Hematopoietic multipotent progenitor cell treated with erythropoietin and hydrocortisone succinate and interleukin-3 and kit ligand, for 8 days (in vitro differentiated cells): Measurements from ENCODE around the gene NFIB.

ENCODE experiments used
- DNase-seq: peaks from one replicate; pipeline ENCODE4 v3.0.0-alpha.2; 2015

NFIB gene

DNA sequence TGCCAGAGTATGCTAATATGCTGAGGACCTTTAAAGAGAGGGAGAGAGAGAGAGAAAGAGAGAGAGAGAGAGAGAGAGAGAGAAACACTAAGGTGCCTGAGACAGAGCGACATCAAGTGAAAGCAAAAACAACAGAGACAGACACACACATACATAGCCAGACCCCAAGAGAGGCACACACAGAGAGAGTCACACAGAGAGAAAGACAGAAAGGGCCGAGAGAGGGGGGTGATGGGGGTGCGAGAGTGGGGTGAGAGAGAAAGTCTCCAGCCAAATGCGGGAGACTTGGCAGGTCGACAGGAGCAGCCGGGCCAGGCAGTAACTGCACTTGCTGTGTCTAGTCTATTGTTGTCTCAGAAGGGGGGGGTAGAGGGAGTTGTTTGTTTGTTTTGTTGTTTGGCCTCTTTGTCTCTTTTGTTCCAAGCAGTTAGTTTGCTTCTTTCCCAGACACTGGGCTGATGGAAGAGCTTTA lies 30.1 kb upstream of the NFIB start:
- no peak for DNase-seq

DNA sequence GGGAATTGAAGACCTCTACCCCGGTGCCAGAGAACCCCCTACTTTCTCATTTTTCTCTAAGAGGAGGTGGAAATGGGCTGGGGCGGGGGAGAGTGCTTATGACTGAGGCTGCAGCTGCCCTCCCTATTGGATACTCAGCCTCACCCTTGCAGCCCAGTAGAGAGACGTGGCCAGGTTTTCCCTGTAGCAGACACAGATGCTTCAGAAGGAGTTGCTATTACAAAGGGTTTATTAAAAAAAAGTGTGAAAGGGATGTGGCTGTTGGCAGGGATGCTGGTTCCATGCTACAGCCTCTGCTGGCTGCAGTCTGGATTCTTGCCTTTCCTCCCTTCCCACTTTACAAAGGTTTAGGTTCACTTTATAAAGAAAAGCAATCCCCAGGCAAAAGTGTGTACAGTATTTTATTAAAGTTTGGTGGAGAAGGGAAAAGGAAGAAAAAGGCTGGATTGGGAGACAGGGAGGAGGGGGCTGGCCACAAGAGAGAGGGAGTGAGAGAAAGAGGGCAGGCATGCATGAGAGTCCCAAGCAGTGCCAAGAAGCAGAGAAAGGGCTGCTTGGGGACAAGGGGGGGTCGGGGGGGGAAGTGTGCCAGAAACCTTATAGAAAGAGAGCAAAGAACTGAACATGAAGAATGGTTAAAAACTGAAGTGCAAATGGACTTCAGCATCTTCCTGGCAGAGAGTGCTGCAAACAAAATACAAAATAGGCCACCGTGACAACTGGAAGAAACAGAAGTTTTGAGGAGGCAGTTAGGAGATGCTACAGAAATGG lies 29.5 kb upstream of the NFIB start:
- DNase-seq, result no peak

DNA sequence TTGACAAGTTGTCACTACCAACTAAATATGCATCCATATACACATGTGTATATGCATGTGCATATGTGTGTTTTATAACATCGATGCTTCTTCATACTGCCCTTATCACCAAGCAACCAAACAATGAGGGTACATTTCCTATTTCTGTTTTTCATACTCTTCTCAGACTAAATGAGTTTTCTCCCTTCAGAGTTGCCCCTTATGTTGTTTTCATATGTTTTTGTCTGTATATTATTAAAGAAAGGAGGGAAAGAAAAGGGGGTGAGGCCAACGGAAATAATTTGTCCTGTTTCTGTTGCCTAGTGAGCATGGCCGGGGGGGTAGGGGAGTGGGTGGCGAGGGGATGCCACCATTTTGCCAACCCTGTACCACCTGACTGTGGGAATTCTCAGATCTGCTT lies 28.8 kb upstream of the NFIB start:
- DNase-seq, result no peak

DNA sequence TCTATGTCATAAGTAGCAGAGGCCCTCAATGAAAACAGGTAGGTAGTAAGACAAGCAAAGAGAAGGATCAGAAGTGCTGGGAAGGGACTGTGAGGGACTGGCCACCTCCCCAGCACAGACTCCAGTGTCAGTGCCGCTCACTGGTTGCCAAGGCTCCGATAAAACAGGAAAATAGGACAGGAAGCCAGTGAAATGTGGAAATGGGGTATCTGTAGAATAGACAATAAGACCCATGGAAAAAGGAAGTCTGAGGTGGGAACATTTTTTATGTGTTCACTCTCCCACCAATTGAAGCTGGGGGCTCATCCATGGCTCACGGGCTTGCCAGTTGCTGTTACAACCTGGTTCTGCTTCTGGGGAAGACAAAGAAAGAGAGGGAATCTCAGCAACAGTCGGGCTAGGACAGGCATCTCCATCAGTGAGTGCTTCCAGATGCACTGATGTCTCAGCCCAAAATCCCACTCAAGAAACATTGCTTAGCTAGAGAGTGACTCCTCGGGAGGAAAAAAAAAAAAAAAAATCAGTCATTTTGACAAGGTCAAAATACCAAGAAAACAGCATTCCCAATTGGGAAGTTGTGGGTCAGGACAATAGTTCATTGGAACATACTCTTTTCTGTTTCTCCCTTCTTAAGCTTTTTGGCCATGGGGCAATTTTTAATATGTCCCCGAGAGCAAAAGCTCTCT lies 27.6 kb upstream of the NFIB start:
- no peak for DNase-seq

DNA sequence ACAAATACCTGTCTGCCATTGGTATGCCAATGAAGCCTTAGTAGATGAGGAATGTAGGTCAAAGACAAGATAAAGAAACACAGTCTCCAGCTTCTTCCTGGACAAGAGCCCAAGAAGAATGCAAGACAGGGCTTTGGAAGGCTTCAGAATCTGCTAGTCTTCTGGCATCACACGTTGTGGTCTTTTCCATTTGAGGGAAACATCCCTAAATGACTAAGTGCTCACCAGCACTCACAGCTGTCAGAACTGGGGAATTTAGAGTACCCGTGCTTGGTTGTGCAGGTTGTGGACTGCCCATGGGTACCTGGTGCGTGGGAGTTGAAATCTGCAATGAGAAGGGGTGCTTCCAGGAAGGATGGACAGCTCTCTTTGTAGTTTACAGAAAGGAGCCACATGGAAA lies 27.1 kb upstream of the NFIB start:
- no peak for DNase-seq

DNA sequence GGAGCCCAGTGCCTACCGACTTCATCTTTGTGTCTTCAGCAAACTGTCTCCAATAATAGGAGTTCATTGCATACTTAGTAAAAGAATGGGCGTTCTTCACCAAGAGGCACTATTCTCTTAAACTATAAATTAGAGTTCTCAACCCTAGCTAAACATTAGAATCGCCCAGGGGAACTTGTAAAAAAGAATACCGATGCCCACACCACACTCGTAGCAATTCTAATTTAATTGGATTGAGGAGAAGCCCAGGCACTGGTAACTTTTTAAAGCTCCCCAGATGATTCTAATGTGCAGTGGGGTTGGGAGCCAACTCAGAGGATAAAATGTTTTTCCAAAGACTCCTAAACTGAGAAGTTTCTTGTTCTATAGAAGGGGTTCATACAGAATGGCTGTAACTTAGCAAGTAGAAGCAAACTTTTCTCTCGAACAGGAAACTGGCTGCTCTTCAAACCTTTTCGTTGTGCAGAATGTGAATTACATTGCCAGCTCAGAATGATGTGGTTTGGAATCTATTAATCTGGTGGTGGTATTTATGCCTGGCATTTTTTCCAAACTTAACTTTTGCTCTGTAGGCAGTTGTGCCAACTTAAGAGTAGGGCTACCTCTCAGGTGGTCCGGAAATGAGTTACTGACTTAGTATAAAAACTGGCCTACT lies 26.4 kb upstream of the NFIB start:
- no peak for DNase-seq

DNA sequence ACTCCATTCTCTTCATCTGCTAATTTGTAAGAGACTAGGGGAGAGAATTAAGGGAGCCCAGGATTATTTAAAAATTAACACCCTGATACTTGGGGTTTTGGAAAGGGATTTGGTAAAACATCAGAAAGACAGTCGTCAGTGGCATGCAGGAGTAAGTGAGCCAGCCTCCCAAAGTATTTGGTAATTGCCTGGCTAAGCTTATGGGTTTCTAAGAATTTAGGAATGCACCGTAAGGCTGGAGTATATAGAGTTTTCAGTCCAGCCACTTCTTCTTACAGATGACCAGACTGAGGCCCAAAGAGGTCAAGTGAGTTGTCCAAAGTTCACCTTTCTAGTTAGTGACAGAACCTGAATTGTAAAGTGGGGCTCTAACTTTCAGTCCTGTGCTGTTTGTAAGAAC lies 25.8 kb upstream of the NFIB start:
- no peak for DNase-seq

DNA sequence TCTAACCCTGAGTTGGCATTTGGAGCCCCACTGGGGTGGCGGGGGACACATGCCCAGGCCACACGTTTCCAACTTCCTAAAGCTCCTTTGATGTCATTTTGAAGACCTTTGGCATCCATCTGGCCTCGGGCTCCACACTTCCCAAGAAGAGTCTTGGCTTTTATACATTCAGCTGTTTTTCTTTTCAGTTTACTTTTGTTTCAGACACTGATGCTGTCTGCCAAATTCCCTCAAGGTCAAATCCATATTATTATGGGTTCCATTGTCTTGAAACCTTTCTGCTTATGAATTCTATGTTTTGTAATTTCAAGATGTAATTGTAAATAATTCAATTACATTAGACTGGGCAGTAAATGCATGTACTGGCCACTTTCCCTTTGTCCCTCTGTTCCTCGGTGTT lies 23.7 kb upstream of the NFIB start:
- no peak for DNase-seq

DNA sequence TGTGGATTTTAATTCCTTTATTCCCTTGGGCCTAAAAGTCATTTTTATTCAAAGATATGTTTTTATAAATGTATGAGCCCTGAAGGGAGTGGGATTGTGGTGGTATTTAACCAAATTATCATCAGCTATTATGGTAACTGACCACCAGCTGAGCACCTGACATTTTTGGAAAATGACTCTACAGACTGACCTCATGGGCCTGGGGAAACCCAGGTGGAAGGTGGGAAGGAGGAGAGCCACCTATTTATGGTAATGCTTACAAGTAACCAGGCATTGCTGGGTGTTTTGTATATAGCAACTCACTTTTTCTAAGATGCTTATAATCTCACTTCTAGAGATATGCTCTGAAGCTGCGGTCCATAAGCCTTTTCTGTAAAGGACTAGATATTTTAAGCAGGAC lies 22.3 kb upstream of the NFIB start:
- DNase-seq, result no peak

DNA sequence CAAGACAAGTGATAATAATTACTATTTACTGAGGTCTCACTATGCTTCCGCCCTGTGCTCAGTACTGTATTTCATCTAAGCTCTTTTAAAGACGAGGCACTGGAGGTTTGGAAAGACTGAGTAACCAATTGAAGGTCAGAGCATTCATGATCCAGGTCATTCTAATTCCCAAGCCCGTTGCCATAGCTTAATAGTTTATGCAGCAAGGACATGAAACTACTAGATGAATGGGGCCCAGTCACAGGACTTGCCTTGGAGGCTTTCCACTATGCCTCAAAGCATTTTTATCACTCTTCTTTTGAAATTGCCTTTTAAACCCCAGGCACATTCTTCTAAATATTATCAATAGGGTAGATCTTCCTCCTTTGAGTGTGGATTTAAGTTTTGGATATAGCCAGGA lies 17.2 kb upstream of the NFIB start:
- DNase-seq, result no peak

DNA sequence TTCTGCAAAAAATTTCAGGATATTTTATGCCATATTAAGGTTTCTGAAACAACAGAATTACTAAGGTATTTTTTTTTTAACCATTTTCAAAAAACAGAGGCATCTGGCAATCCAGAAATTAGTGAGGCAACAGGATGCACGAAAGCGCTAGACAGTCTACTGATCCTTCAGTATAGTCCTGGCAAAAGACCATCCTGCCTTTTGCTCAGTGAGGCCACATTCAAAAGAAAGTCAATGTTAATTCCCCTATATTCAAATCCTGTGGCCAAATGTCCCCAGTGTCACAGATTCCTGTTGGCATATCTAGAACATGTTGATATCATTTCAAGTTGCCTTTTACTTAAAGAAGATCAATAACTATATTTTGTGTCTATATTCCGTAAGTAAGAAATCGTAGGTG lies 13.1 kb upstream of the NFIB start:
- no peak for DNase-seq

DNA sequence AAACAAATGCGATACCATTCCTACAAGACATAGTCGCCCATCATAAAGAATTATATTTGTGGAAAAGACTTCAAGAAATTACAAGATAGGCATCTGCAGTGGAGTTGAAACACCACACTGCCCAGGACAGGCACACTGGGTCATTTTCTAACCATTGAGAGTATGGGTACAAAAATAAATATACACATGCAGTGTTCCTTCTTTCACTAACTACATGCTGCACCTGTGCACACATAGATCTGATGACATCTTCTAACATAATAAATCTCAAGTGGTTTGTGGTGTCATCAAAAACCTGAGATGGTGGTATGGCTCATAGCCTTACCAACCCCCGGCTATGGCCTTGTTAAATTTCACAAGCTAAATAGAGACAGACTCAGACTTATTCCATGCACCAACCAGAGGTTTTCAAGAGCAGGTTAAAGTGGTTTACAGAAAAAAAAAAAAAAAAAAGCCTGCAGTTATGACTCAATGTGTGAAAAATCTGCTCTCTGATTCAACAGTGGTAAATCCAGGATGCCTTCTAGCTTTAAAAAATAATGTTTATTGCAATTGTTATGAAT lies 12.4 kb upstream of the NFIB start:
- DNase-seq, result no peak

DNA sequence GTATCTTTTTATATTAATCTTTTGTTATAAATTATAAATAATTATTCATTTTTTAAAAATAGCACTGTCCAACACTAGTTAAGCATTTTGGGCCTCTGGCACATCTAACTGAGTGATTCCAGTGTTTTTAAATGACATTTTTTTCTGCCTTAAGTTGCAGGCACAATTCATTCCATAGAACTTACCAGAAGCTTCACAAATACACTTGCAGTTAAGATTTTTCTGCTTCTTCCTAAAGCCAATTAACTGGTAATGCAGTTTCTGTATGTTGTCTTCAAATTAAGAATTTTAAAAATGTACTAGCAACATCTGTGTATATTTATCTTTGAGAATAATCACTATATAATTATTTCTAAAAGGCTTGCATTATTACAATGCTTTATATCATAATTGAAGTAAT lies 11.2 kb upstream of the NFIB start:
- no peak for DNase-seq

DNA sequence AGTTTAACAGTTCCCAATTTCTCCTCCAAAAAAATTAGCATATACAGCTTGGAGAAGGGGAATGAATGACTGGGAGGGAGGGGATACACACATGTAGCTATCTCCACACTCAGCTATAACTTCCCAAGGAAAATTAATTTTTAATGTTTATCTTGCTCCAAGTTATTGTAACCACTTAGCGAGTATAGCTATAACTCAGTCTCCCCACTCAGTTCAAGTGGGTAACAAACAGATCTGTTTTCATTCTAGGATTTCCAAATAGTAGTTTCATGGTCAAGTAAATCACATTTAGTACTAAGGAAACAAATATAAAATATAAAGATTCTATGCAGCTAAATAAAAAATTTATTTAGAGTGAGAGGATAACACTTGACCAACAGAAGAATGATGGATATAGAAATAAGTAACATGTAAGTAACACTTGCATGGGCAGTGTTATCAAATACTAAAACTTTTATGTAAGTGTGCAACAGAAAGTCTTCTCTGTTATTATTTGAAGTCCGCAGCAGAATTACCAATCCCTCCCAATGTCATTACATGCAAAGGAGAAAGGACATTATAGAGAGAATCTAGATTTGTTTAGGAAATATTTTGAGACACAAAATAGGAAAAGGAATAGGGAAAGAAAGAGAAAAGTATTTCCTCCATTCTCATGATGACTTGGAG lies 10.2 kb upstream of the NFIB start:
- no peak for DNase-seq

DNA sequence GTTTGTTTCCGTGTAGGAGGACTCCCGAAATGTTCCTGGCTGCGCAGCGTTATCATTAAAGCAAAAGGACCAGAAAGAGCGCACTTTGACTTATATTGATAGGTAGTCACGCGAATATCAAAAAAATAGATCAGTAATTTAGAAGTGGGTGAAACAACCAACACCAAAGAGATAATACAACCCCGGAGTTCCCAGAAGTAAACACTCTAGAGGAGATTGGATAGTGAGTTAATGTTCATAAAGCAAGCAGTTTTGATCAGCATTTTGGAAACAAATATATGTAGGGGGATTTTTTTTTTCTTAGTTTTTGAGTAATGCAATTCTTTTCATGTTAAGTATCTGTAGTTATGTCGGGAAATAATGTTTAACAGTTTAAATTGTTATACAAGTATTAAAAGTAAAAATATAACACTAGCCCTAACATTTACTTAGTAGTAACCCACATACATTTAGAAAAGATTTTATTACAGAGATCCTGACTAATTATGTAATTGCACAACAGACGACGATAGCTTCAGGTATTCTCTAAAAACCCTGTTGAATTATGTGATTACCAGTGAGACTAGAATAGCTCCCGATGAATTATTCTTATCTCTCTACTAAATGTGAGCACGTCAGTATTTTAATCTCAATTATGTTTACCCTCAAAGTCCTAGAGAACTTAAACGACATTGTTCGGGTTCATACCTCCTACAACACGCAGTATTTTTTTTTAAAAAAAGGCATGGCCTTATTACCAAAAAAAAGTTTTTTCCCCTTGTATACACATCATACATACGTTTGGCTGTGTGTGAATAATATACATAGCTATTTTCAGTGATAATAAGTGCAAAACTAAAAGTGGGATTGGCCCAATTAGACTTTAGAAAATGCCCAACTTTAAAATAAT lies 9.4 kb upstream of the NFIB start:
- DNase-seq, result peak; percentile 66

DNA sequence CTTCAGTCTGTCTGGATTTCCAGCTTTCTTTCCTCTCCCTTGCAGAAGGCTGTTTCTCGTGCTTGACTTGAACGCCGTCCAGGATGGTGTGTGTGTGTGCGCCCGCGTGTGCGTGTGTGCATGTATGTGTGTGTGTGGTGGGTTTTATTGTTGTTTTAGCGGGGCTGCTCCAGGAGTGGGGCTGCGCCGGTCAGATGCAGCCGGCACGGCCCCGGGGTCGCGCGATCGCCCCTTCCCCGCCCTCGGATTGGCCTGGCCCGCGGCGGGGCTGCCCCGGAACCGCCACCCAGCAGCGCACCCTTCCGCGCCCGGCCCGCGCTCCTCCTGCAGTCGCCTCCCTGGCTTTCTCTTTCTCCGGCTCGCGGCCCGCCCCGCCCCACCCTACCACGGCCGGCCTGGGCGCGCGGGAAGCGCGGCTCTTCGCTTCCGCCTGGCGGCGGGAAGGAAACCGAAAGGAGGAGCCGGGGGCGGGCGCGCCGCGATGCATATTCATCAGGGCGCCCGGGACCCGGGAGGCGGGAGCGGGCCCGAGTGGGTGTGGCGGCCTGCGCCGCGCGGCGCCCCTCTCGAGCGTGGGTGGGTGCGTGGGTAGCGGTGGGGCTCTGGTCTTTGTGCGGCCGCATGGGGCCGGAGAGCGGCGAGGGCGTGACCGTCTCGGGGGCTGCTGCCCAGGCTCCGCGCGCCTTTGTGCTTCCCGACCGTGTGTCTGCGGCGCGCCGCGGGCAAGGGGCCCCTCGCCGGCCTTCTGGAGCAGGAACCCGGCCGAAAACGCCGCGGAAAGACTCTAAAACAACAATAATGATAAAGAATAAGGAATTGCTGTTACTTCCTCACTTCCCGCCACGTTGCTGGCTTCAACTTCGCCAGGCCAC lies 8.5 kb upstream of the NFIB start:
- DNase-seq, result peak; percentile 86

DNA sequence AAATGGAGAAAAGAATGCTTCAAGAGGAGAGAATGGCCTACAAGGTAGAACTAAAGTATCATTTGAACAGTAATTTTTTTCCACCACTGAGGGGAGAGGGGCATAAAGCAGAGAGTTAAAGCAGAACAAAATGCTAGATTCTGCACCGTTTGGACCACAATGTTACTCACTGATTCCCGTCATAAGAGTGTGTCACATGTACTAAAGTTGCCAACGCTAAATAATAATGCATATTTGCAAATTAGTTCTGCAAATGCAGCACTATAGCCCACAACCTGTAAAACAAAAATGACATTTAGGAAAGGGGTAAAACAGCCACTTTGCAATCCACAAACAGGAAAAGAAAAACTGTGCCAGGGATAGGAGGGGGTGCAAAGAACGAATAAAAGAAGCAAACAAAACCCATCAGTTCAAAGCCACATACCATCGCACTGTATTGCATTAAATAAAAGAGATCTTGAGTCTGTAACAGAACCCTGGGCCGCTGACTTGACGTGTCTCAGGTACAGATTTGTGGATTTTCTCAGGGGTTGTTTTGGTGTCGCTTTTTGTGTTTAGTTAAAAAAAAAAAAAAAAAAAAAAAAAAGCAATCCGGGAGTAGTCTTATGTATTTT lies 7.7 kb upstream of the NFIB start:
- DNase-seq, result no peak

DNA sequence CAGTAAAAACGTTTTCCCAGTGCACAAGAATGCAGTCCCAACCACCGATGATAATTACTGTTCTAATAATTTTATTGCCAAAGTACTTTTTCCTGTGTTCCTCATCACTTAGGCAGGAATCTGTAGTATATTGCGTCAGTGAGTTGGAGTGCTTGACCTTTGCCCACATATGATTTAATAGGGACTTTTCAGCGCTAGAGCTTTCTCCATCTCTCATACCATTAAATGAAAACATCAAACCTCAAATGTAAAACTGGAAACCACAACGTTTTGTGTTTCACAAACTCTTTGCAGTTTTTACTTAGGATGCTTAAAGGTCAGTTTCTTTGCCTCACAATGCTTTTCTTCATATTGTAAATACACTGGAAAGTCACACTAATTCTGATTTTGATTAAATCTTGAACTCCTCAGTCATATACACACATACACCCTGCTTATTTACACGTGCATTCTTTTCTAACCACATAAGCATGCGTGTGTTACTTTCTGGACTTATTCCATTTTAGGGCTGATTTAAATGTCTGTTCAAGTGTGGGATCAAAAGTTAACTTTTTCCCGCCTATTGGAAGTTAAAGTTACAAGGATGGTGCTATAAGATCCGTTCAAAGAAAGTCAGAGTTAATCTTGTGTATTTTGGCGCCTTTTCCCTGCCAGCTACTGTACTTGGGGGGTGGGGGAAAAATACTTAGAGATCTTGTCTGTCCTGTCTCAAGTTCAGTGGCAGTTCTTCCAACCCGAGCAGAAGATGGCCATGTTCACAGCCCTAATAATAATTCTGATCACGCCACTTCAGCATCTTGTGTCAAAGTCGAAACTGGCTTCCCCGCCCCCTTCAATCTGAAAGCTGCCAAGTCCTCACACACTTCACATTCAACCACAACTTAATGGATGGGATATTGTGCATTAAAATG lies 6.6 kb upstream of the NFIB start:
- DNase-seq, result no peak

DNA sequence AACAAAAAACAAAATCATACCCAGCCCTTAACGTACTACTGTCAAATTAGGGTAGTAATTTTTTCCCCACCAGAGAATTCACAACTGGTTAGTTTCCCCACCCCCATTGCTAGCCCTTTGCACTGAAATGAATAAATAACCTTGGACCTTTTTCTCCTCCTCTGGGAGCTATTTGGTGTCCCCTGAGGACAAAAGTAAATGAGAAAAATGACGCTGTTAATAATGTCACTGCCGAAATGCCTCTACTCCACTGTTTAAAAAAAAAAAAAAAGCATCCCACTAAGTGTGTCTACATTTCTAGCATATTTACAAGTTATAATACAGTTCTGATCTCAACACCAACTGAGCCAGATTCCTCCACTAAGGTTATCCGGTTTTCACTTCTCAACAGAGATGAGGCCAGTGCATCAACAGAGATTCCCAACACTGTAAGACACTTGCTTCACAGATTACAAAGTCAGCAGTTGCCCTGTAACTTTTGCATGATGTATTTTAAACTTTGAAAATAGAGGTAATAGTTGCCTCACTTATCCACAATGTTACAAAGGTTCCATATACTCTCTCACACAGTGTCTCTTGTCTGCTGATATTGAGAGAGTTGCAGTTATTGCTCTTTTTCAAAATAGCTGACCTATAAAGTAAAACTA lies 5.1 kb upstream of the NFIB start:
- DNase-seq, result no peak
